Pancreas (tissue), 10 donors: ENCODE results near the gene VAPB. TPM values are rescaled to one million over a fixed set of nuclear protein-coding genes. Genes with fewer than 3 reads are reported as not detected.
"Not testable (repeated sequence)": the region's sequence is repeated elsewhere in the genome, so short reads cannot be mapped to it uniquely, and the experiment has no call there.

Experiments used
- ATAC-seq, 4 donors: fragments of 200-7000 bp; cut with Tn5 transposase; one replicate each; pipeline versions ENCODE4 v1.8.0 to v1.9.1; 2020; ENCODE audit warnings: mild to moderate bottlenecking in 4 of 4, moderate library complexity in 4 of 4
- DNase-seq, 6 donors: peaks; one replicate each; pipeline ENCODE4 v3.0.0-alpha.2; 2020
- FAIRE-seq: peaks from 2 replicates; lab custom pipeline; 2012; peaks lifted over from hg19 to GRCh38; lab: Jason Lieb, UNC
- H3K27ac ChIP-seq, 4 donors: fragments of 200-600 bp; sonication (generic); 1 replicate in 3 of 4; 2 replicates in 1 of 4; pipeline versions ENCODE4 v1.5.0 to v1.8.0; 2020
- H3K27me3 ChIP-seq, 4 donors: fragments of 200-600 bp; one replicate each; pipeline ENCODE4 v1.8.0; 2021
- H3K36me3 ChIP-seq, 3 donors: fragments of 200-600 bp; sonication (generic) in 1 of 3; one replicate each; pipeline versions ENCODE4 v1.5.0 to v1.8.0; 2020 to 2021
- H3K4me1 ChIP-seq, 3 donors: fragments of 200-600 bp; one replicate each; pipeline ENCODE4 v1.8.0; 2021
- H3K4me3 ChIP-seq, 4 donors: fragments of 200-600 bp; sonication (generic) in 2 of 4; one replicate each; pipeline versions ENCODE4 v1.5.0 to v1.8.0; 2020 to 2021
- H3K9me3 ChIP-seq, 4 donors: fragments of 200-600 bp; one replicate each; pipeline ENCODE4 v1.8.0; 2021
- CTCF ChIP-seq, 4 donors: fragments of 200-600 bp; sonication (generic) in 3 of 4; IDR thresholded peaks; one replicate each; pipeline versions ENCODE4 v1.5.0 to v1.8.0; 2021; ENCODE audit warnings: antibody characterized with exemption in 4 of 4
- WGBS, 2 donors: extraction: QIAGEN DNeasy Blood & Tissue Kit; methylation state at CpG; one replicate each; pipeline ENCODE4 v1.1.7; 2013; 5-methylcytosine and 5-hydroxymethylcytosine counted together
- intact Hi-C, 3 donors: fragments of 100-400 bp; cut with DNase I; formaldehyde crosslinking; loops; one replicate each; pipeline versions ENCODE4 v1.11.1 to v1.14.2; 2022
- polyA plus RNA-seq, 2 donors: library from polyadenylated mRNA; stranded (reverse); fragments of 200-250 nt; gene quantifications; one replicate each; pipeline ENCODE4 v1.2.3, GENCODE V29; 2013
- total RNA-seq, 6 donors: library from RNA; stranded (reverse); fragmentation: NEBNext Ultra II Directional in 4 of 6; extraction: Animal tissue kit (Norgen Biotek cat#: 25700) in 4 of 6; gene quantifications; one replicate each; pipeline versions ENCODE4 v1.2.1 to v1.2.4, GENCODE V29; 2021 to 2023
- donor health status: healthy with polysubstance abuse.
- donor health status: DM: no; HTN: no; CAD: no; lungs with moderate emphysema.
- donor health status: DM: no; HTN: no; CAD: no.
- donor health status: control.
- donor health status: control.
- donor health status: Bipolar disorder and iron deficiency.
- donor health status: DM: yes; HTN: yes; CAD: no.
- donor health status: DM: no; HTN: no; CAD: no.
- donor health status: DM: no; HTN: no; CAD: no.
- donor health status: DM: yes; HTN: yes; CAD: no.

VAPB gene
- total and polyA plus RNA-seq, 8 donors, result 9.6 to 30.3 (median 20.6) TPM

GRCh38 chr20:58421497-58421850 is 32.4 kb downstream of the VAPB start:
- DNase-seq, result no peak
- Histone ChIP-seq H3K4me1 (peaks cover 0 to 6% (median 0%) of the 10 kb centered on the region in 3 donors), H3K27me3 (no peaks in the 10 kb centered on the region), H3K36me3 (peaks cover 0 to 5% (median 0%) of the 10 kb centered on the region in 3 donors), H3K9me3 (no peaks in the 10 kb centered on the region), H3K4me3 (no peak overlapping the region), H3K27ac (no peak overlapping the region)
- no peak for FAIRE-seq
- intact Hi-C loops, result no loop called here
- ATAC-seq, result no peak
- WGBS, 2 donors, result 63 to 82% methylated on average over 1 of the region's 1 CpG
- no peak for TF ChIP-seq CTCF (IDR thresholded peaks at IDR 0.05)

GRCh38 chr20:58424218-58424969 is 35.4 kb downstream of the VAPB start:
- FAIRE-seq (no peak), ATAC-seq (peak in 1 of 4 donors; percentile 35), DNase-seq (no peak)
- WGBS, 2 donors, result 80 to 82% methylated on average over 6 of the region's 6 CpGs
- TF ChIP-seq CTCF (IDR thresholded peaks at IDR 0.05), result no peak
- intact Hi-C loops, result no loop called here
- Histone ChIP-seq H3K4me1 (no peaks in the 10 kb centered on the region), H3K27ac (no peak overlapping the region), H3K27me3 (no peaks in the 10 kb centered on the region), H3K36me3 (peaks cover 0 to 5% (median 0%) of the 10 kb centered on the region in 3 donors), H3K4me3 (no peak overlapping the region), H3K9me3 (no peaks in the 10 kb centered on the region)

GRCh38 chr20:58427571-58427970 is 38.5 kb downstream of the VAPB start:
- H3K4me1 ChIP-seq, H3K4me3 ChIP-seq, H3K36me3 ChIP-seq, DNase-seq, H3K27ac ChIP-seq, H3K9me3 ChIP-seq, H3K27me3 ChIP-seq, intact Hi-C loops, ATAC-seq, FAIRE-seq: not testable (repeated sequence)
- WGBS, 2 donors, result 95 to 97% methylated on average over 3 of the region's 3 CpGs

- Histone ChIP-seq H3K4me1 (peaks cover 5 to 6% (median 5%) of the 10 kb centered on the region in 3 donors), H3K27me3 (no peaks in the 10 kb centered on the region), H3K36me3 (no peaks in the 10 kb centered on the region), H3K9me3 (no peaks in the 10 kb centered on the region), H3K4me3 (no peak overlapping the region), H3K27ac (no peak overlapping the region)
- DNase-seq (no peak), FAIRE-seq (no peak), ATAC-seq (no peak)
- no peak for TF ChIP-seq CTCF (IDR thresholded peaks at IDR 0.05)
- 98 to 99% methylated on average over 2 of the region's 2 CpGs for WGBS, 2 donors
- intact Hi-C loops, result no loop called here
Observed at GRCh38 chr20:58428364-58428763, 39.3 kb downstream of the VAPB start.

- H3K4me3 ChIP-seq, result no peak overlapping the region
- WGBS, 2 donors, result 89 to 99% methylated on average over 7 of the region's 7 CpGs
- no peak for DNase-seq
- TF ChIP-seq CTCF (IDR thresholded peaks at IDR 0.05), result no peak
- H3K4me1 ChIP-seq, result peaks cover 5 to 6% (median 5%) of the 10 kb centered on the region in 3 donors
- H3K36me3 ChIP-seq, result no peaks in the 10 kb centered on the region
- no peaks in the 10 kb centered on the region for H3K27me3 ChIP-seq
- intact Hi-C loops, result no loop called here
- no peak for ATAC-seq
- H3K9me3 ChIP-seq, result no peaks in the 10 kb centered on the region
- H3K27ac ChIP-seq, result no peak overlapping the region
- no peak for FAIRE-seq
Observed at GRCh38 chr20:58429303-58429702, 40.3 kb downstream of the VAPB start.
